ENCODE results near the gene TIAM1.

Gene TIAM1

GRCh38 chr21:31273278-31273677 lies 70.8 kb downstream of the TIAM1 start:
- H3K4me2 ChIP-seq (ENCODE audit: insufficient read depth, low read length) = no peak overlapping the region
- no peaks in the 10 kb centered on the region for H3K79me2 ChIP-seq (ENCODE audit: insufficient read depth, low read length)
- no peak overlapping the region for H3K27ac ChIP-seq (ENCODE audit: low read length)
- DNase-seq (no peak), ATAC-seq (ENCODE audit: insufficient read depth, low read depth) (0 out of 3 replicates have a peak, but pooled peaks have one; percentile 27)
- H3K4me3 ChIP-seq (ENCODE audit: low read depth in 1 of 2, low read length in 2 of 2) = no peak overlapping the region
- H3K27me3 ChIP-seq (ENCODE audit: insufficient read depth, low read length, poor library complexity) = no peaks in the 10 kb centered on the region
- H2AFZ ChIP-seq (ENCODE audit: low read depth, low read length) = no peak overlapping the region
- H3K9ac ChIP-seq (ENCODE audit: low read depth, low read length) = no peak overlapping the region
- H3K4me1 ChIP-seq (ENCODE audit: insufficient read depth, low read length) = no peaks in the 10 kb centered on the region
- no peaks in the 10 kb centered on the region for H3K36me3 ChIP-seq (ENCODE audit: insufficient read depth, low read length)
- no peaks in the 10 kb centered on the region for H3K9me3 ChIP-seq (ENCODE audit: insufficient read depth, low read length, severe bottlenecking)
- TF ChIP-seq EZH2 (IDR thresholded peaks at IDR 0.05; ENCODE audit: borderline replicate concordance, low read depth, low read length, severe bottlenecking) = no peak
- TF ChIP-seq CTCF (IDR thresholded peaks at IDR 0.05; ENCODE audit: borderline replicate concordance, extremely low read depth, low read length, poor library complexity, severe bottlenecking) = no peak
- no peaks in the 10 kb centered on the region for H4K20me1 ChIP-seq (ENCODE audit: insufficient read depth, low read length)

- ATAC-seq (ENCODE audit: insufficient read depth, low read depth) = no peak
- no peaks in the 10 kb centered on the region for H3K9me3 ChIP-seq (ENCODE audit: insufficient read depth, low read length, severe bottlenecking)
- peaks cover 7% of the 10 kb centered on the region; the same call in 1 of the 2 replicates for H3K36me3 ChIP-seq (ENCODE audit: insufficient read depth, low read length)
- no peak for DNase-seq
- H2AFZ ChIP-seq (ENCODE audit: low read depth, low read length) = no peak overlapping the region
- no peak overlapping the region for H3K9ac ChIP-seq (ENCODE audit: low read depth, low read length)
- H3K27ac ChIP-seq (ENCODE audit: low read length) = no peak overlapping the region
- no peak overlapping the region for H3K4me3 ChIP-seq (ENCODE audit: low read depth in 1 of 2, low read length in 2 of 2)
- H3K4me1 ChIP-seq (ENCODE audit: insufficient read depth, low read length) = peaks cover 16% of the 10 kb centered on the region
- TF ChIP-seq CTCF (IDR thresholded peaks at IDR 0.05; ENCODE audit: borderline replicate concordance, extremely low read depth, low read length, poor library complexity, severe bottlenecking) (no peak), EZH2 (IDR thresholded peaks at IDR 0.05; ENCODE audit: borderline replicate concordance, low read depth, low read length, severe bottlenecking) (no peak)
- no peaks in the 10 kb centered on the region for H3K79me2 ChIP-seq (ENCODE audit: insufficient read depth, low read length)
- no peaks in the 10 kb centered on the region for H4K20me1 ChIP-seq (ENCODE audit: insufficient read depth, low read length)
- H3K4me2 ChIP-seq (ENCODE audit: insufficient read depth, low read length) = no peak overlapping the region
- no peaks in the 10 kb centered on the region for H3K27me3 ChIP-seq (ENCODE audit: insufficient read depth, low read length, poor library complexity)
Measured at GRCh38 chr21:31268090-31268489, 76.0 kb downstream of the TIAM1 start.

GRCh38 chr21:31267644-31268043 lies 76.4 kb downstream of the TIAM1 start:
- DNase-seq (no peak), ATAC-seq (ENCODE audit: insufficient read depth, low read depth) (no peak)
- H4K20me1 ChIP-seq (ENCODE audit: insufficient read depth, low read length) = no peaks in the 10 kb centered on the region
- TF ChIP-seq CTCF (IDR thresholded peaks at IDR 0.05; ENCODE audit: borderline replicate concordance, extremely low read depth, low read length, poor library complexity, severe bottlenecking) (no peak), EZH2 (IDR thresholded peaks at IDR 0.05; ENCODE audit: borderline replicate concordance, low read depth, low read length, severe bottlenecking) (no peak)
- H3K27ac ChIP-seq (ENCODE audit: low read length) = no peak overlapping the region
- H3K36me3 ChIP-seq (ENCODE audit: insufficient read depth, low read length) = peaks cover 7% of the 10 kb centered on the region; the same call in 1 of the 2 replicates
- no peaks in the 10 kb centered on the region for H3K27me3 ChIP-seq (ENCODE audit: insufficient read depth, low read length, poor library complexity)
- no peak overlapping the region for H3K9ac ChIP-seq (ENCODE audit: low read depth, low read length)
- H3K4me1 ChIP-seq (ENCODE audit: insufficient read depth, low read length) = peaks cover 16% of the 10 kb centered on the region
- no peak overlapping the region for H3K4me3 ChIP-seq (ENCODE audit: low read depth in 1 of 2, low read length in 2 of 2)
- H3K4me2 ChIP-seq (ENCODE audit: insufficient read depth, low read length) = no peak overlapping the region
- H2AFZ ChIP-seq (ENCODE audit: low read depth, low read length) = no peak overlapping the region
- no peaks in the 10 kb centered on the region for H3K9me3 ChIP-seq (ENCODE audit: insufficient read depth, low read length, severe bottlenecking)
- H3K79me2 ChIP-seq (ENCODE audit: insufficient read depth, low read length) = no peaks in the 10 kb centered on the region

GRCh38 chr21:31266241-31266640 lies 77.8 kb downstream of the TIAM1 start:
- Histone ChIP-seq H3K4me3 (ENCODE audit: low read depth in 1 of 2, low read length in 2 of 2) (no peak overlapping the region), H3K9ac (ENCODE audit: low read depth, low read length) (no peak overlapping the region), H2AFZ (ENCODE audit: low read depth, low read length) (no peak overlapping the region), H4K20me1 (ENCODE audit: insufficient read depth, low read length) (no peaks in the 10 kb centered on the region), H3K4me2 (ENCODE audit: insufficient read depth, low read length) (no peak overlapping the region), H3K27me3 (ENCODE audit: insufficient read depth, low read length, poor library complexity) (no peaks in the 10 kb centered on the region), H3K27ac (ENCODE audit: low read length) (no peak overlapping the region), H3K4me1 (ENCODE audit: insufficient read depth, low read length) (peaks cover 16% of the 10 kb centered on the region), H3K79me2 (ENCODE audit: insufficient read depth, low read length) (no peaks in the 10 kb centered on the region), H3K36me3 (ENCODE audit: insufficient read depth, low read length) (peaks cover 7% of the 10 kb centered on the region; the same call in 1 of the 2 replicates), H3K9me3 (ENCODE audit: insufficient read depth, low read length, severe bottlenecking) (no peaks in the 10 kb centered on the region)
- ATAC-seq (ENCODE audit: insufficient read depth, low read depth) = no peak
- no peak for DNase-seq
- TF ChIP-seq EZH2 (IDR thresholded peaks at IDR 0.05; ENCODE audit: borderline replicate concordance, low read depth, low read length, severe bottlenecking) (no peak), CTCF (IDR thresholded peaks at IDR 0.05; ENCODE audit: borderline replicate concordance, extremely low read depth, low read length, poor library complexity, severe bottlenecking) (no peak)

All from DND-41 (cell line).